Hepatocyte (in vitro differentiated cells): Measurements from ENCODE around the gene PTPRD.

Experiments
- CTCF ChIP-seq: fragments of 200-600 bp; sonication (generic); IDR thresholded peaks from 2 replicates; pipeline ENCODE4 v1.5.1; 2016; ENCODE audit warnings: antibody characterized with exemption, mild to moderate bottlenecking; ENCODE audit not compliant: poor library complexity
- EZH2 ChIP-seq: fragments of 200-600 bp; sonication (generic); IDR thresholded peaks from 2 replicates; pipeline ENCODE4 v1.6.1; 2016; ENCODE audit warnings: antibody characterized with exemption, mild to moderate bottlenecking, borderline replicate concordance

- TF ChIP-seq CTCF: no peak
- TF ChIP-seq EZH2: no peak
Measured at GRCh38 chr9:9592104-9592503, 1020.7 kb downstream of the PTPRD start.
